ENCODE results near the gene ZNF772.
"Not testable (repeated sequence)": the region's sequence is repeated elsewhere in the genome, so short reads cannot be mapped to it uniquely, and the experiment has no call there.

ZNF772 gene

DNA sequence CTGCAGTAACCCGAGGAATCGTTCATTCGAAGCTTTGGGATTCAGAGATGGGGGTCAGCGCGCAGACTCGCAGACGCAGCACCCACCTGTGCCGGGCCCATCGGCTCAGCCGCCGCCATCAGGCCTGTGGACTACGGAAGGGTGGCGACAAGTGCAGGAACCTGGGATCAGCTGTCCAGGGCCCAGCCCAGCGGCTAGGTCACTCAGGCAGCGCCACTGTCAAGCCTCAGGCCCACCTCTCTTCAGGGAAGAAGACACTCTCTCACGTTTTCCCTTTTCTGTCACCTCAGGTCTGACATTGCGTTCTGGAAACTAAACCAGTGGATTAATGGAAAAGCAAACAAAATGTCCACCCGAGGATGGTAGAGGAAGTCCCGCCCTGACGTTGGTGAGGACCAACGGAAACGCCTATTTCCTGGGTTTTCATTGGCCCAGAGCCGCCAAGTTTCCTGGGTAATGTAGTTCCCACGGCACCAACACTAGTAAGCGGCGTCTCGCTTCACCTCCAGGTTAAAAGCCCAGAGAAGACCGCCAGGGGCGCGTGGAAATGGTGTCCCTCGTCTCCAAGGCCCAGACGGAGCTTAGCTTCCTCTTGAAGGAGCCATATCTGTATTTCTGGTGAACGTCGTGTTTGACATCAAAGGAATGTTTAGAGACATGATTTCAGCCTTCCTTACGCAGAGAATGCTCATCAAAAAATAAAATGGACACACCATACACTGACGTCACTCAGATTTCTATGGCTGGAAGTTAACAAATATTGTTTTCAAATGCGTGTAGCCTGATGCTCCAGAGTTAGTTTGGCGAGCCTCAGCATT lies at the start of gene ZNF772:
Gene ZNF772, minus strand, starts transcription at position 376 of the 818 bp plus-strand sequence. Its CDS starts 257 bp downstream, at position 119.
- DNase-seq (ENCODE audit: low read depth): peak; percentile 72

DNA sequence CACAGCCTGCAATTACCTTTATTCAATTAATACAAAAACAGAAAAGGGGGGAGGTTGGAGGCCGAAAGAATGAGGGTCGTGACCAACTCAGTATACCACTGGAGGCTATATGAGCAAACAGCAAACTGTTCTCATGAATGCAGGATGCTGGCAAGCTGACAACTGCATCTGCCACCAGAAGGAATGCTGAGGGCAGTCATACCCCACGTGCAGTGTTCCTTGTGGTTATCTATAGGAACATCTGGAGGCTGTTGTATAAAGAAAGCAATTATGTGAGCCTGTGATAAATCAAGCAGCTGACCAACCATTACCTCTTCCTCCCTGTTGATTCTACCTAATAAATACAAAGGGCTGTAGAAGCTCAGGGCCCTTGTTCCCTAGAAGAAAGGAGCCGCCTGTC lies 40.7 kb upstream of the ZNF772 start:
- DNase-seq (ENCODE audit: low read depth): not testable (repeated sequence)

- no peak for DNase-seq (ENCODE audit: low read depth)
Measured at GRCh38 chr19:57515255-57515654, 37.9 kb upstream of the ZNF772 start.

DNA sequence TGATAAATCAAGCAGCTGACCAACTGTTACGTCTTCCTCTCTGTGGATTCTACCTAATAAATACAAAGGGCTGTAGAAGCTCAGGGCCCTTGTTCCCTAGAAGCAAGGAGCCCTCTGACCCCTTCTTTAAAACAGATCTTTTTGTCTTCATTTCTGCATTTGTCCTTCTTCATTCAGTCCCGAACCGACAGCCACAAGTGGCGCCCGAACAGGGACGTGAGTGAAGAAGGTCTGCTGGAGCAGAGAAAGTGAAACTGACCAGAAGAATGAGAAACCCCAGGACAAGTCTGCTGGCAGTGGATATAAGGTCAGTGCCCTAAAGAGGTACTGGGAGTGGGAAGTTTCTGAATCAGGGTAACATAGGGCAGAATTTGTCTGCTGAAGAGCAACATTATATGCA lies 35.5 kb upstream of the ZNF772 start:
- no peak for DNase-seq (ENCODE audit: low read depth)

DNA sequence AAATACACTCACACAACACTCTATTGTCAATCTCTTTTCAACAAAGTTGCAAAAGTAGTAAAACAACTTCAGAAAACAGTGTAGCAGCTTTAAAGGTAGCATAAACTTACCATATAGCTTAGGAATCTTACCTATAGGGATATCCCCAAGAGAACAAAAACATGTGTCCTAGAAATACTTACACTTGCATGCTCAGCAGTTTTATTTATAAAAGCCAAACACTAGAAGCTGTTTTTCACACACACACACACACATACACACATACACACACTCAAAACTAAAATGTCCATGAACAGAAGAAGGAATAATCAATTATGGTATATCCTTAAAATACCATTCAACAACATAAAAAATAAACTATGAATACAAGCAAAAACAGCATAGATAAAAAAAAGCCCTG lies 34.1 kb upstream of the ZNF772 start:
- no peak for DNase-seq (ENCODE audit: low read depth)

- DNase-seq (ENCODE audit: low read depth): no peak
Measured at GRCh38 chr19:57506163-57506562, 28.8 kb upstream of the ZNF772 start.

GRCh38 chr19:57500400-57500799 lies 23.0 kb upstream of the ZNF772 start:
- DNase-seq (ENCODE audit: low read depth): not testable (repeated sequence)

DNA sequence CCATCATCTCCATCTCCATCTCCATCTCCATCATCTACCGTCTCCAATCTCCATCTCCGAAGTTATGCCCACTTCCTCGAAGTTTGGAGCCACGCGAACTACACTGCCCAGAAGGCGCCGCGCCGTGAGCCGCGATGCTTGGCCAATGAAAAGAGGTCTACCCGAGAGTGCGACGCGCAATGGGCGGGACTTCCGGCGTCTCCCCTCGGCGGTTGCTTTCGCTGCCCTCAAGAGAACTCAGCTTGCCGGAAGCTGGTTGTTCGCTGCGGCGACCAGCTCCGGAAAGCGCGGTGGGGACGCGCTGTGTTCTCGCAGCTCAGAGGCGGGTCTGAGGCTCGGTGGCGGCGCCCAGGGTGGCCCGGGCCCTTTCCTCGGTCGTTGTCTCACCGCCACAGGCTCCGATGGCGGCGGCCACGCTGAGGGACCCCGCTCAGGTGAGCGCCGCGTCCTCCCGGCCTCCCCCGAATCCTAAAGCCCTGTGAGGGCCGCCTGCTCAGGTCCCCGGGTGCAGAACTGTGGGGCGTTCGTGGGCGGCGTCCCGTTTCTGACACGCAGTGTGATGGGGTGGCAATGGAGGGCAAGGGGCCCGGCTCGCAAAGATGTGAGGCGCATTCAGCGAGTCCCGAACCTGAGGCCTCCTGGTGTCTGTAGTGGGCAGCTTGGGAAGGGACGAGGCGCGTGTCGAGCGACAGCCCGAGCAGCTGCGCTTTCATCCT lies 22.5 kb upstream of the ZNF772 start, which contains the start of gene ZNF773:
Gene ZNF773, plus strand, starts transcription at position 259 of the 716 bp plus-strand sequence. Its CDS starts 143 bp downstream, at position 402.
- DNase-seq (ENCODE audit: low read depth): peak; percentile 93

- DNase-seq (ENCODE audit: low read depth): not testable (repeated sequence)
Measured at GRCh38 chr19:57499332-57499679, 21.9 kb upstream of the ZNF772 start.

- not testable (repeated sequence) for DNase-seq (ENCODE audit: low read depth)
Measured at GRCh38 chr19:57488299-57488644, 10.9 kb upstream of the ZNF772 start.

DNA sequence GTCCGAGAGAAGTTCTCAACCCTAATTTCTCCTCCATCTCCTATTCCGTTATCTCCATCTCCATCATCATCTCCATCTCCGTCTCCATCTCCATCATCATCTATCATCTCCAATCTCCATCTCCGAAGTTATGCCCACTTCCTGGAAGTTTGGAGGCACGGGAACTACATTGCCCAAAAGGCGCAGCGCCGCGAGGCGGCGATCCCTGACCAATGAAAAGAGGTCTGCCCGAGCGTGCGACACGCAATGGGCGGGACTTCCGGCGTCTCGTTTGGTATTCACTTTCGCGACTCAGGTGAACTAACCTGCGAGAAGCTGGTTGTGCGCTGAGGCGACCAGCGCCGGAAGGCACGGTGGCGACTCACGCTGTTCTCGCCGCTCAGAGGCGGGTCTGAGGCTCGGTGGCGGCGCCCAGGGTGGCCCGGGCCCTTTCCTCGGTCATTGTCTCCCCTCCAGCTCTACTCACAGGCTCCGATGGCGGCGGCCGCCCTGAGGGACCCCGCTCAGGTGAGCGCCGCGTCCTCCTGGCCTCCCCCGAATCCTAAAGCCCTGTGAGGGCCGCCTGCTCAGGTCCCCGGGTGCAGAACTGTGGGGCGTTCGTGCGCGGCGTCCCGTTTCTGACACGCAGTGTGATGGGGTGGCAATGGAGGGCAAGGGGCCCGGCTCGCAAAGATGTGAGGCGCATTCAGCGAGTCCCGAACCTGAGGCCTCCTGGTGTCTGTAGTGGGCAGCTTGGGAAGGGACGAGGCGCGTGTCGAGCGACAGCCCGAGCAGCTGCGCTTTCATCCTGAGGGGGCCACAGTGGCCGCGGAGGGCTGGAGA lies 10.3 kb upstream of the ZNF772 start, which contains the start of gene ZNF419:
Gene ZNF419, plus strand, starts transcription at position 274 of the 822 bp plus-strand sequence. Its CDS starts 201 bp downstream, at position 475.
- peak; percentile 90 for DNase-seq (ENCODE audit: low read depth)

DNA sequence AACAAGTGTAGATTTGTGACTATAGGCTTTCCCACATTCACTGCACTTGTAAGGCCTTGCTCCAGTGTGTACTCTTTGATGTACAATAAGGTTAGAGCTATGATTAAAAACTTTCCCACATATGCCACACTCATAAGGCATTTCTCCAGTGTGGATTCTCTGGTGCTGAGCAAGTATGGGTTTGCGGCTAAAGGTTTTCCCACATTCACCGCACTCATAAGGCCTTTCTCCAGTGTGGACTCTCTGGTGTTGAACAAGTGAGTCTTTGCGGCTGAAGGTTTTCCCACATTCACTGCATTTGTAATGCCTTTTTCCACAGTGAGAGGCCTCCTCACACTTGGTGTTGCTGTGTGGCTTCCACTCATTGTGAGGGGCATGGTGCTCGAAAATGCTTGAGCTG lies 3.7 kb downstream of the ZNF772 start:
- DNase-seq (ENCODE audit: low read depth): no peak

DNA sequence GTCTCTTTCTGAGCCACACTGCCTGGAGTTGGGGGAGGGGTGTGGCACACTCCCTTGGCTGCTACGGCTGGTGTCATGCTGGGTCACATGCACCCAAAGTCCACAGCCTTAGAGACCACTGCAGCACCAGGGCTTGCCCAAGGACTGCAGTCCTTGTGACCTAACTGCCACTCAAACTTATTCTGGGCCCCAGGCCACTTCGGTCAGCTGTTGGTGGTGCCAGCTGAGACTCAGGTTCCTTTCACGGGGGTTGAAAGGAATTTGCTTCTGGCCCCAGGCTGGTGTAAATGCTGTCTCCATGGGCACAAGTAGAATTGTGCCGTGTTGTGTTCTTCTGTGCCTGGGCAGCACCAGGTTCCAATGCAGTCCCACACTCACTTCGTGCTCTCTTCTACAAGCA lies 10.9 kb downstream of the ZNF772 start:
- DNase-seq (ENCODE audit: low read depth): no peak

GRCh38 chr19:57465680-57466381 lies 11.5 kb downstream of the ZNF772 start:
- no peak for DNase-seq (ENCODE audit: low read depth)

- no peak for DNase-seq (ENCODE audit: low read depth)
Measured at GRCh38 chr19:57452307-57452706, 25.1 kb downstream of the ZNF772 start.

GRCh38 chr19:57443121-57443696 lies 34.2 kb downstream of the ZNF772 start:
- DNase-seq (ENCODE audit: low read depth): no peak

GRCh38 chr19:57441979-57442752 lies 35.2 kb downstream of the ZNF772 start:
- DNase-seq (ENCODE audit: low read depth): no peak

DNA sequence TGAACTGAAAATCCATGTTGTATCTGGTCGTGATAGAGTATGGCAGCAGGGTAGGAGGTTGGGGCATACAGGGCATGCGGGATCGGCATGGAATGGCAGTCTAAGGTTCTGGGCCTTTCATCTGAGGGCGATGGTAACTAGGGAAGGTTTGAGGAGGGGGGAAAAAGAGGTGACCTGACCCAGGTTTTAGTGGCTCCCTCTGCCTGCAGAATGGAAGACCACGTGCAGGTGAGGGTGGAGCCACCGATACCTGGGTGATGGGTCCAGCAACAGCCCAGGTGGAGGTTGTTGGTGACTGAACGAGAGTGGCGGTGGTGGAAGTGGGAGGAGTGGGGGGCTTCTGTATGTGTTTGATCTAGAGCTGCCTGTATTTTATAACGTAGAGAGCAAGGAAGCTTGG lies 38.4 kb downstream of the ZNF772 start:
- no peak for DNase-seq (ENCODE audit: low read depth)

- no peak for DNase-seq (ENCODE audit: low read depth)
Measured at GRCh38 chr19:57437931-57438330, 39.4 kb downstream of the ZNF772 start.

GRCh38 chr19:57436417-57436816 lies 40.9 kb downstream of the ZNF772 start:
- DNase-seq (ENCODE audit: low read depth): no peak
